ENCODE measurements around the gene C16orf78.

C16orf78 gene

GRCh38 chr16:49345829-49346228 lies 27.8 kb upstream of the C16orf78 start:
- no peak overlapping the region for H3K4me3 ChIP-seq (replicated peaks; ENCODE audit: insufficient read depth, low read length)
- DNase-seq (ENCODE audit: low read depth in 1 of 2, low spot score in 1 of 2): no peak
- TF ChIP-seq REST (IDR thresholded peaks at IDR 0.05; ENCODE audit: insufficient replicate concordance, low read depth) (peak; percentile 94), SPI1 (IDR thresholded peaks at IDR 0.05; ENCODE audit: borderline replicate concordance, low read depth) (no peak)

DNA sequence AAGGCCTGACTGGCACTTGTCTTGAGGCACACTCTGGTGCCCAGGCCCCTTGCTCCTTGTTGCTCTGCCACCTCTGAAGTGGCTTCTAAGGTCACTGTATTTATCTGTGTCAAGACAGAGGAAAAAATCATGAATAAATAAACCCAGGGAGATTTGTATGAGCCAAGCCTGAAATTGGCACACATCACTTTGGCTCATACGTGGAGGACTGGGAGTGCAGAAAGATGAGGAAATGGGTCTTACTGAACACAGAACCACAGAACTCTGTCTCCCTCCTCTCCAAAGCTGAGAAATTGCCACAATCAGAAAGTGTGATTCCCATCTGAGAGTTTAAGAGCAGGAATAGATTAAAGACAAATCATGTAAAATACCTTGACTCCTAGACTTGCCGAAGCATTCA lies 27.1 kb upstream of the C16orf78 start:
- TF ChIP-seq GABPA (IDR thresholded peaks at IDR 0.05; ENCODE audit: low read depth) (no peak), SPI1 (IDR thresholded peaks at IDR 0.05; ENCODE audit: borderline replicate concordance, low read depth) (no peak), POLR2AphosphoS5 (IDR thresholded peaks at IDR 0.05; ENCODE audit: low read depth) (no peak)
- TF ChIP-seq, protein P1, sequence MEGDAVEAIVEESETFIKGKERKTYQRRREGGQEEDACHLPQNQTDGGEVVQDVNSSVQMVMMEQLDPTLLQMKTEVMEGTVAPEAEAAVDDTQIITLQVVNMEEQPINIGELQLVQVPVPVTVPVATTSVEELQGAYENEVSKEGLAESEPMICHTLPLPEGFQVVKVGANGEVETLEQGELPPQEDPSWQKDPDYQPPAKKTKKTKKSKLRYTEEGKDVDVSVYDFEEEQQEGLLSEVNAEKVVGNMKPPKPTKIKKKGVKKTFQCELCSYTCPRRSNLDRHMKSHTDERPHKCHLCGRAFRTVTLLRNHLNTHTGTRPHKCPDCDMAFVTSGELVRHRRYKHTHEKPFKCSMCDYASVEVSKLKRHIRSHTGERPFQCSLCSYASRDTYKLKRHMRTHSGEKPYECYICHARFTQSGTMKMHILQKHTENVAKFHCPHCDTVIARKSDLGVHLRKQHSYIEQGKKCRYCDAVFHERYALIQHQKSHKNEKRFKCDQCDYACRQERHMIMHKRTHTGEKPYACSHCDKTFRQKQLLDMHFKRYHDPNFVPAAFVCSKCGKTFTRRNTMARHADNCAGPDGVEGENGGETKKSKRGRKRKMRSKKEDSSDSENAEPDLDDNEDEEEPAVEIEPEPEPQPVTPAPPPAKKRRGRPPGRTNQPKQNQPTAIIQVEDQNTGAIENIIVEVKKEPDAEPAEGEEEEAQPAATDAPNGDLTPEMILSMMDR (IDR thresholded peaks at IDR 0.05; ENCODE audit: insufficient read depth, low read length): no peak
- Histone ChIP-seq H3K27ac (replicated peaks) (no peak overlapping the region), H3K4me3 (replicated peaks; ENCODE audit: insufficient read depth, low read length) (no peak overlapping the region), H3K27me3 (ENCODE audit: insufficient read depth, poor library complexity, severe bottlenecking) (no peaks in the 10 kb centered on the region)
- DNase-seq (ENCODE audit: low read depth in 1 of 2, low spot score in 1 of 2): no peak

More at GRCh38 chr16:49345829-49346228, 27.8 kb upstream of the C16orf78 start:
- no peak overlapping the region for H3K27ac ChIP-seq (replicated peaks)
- no peaks in the 10 kb centered on the region for H3K27me3 ChIP-seq (ENCODE audit: insufficient read depth, poor library complexity, severe bottlenecking)

DNA sequence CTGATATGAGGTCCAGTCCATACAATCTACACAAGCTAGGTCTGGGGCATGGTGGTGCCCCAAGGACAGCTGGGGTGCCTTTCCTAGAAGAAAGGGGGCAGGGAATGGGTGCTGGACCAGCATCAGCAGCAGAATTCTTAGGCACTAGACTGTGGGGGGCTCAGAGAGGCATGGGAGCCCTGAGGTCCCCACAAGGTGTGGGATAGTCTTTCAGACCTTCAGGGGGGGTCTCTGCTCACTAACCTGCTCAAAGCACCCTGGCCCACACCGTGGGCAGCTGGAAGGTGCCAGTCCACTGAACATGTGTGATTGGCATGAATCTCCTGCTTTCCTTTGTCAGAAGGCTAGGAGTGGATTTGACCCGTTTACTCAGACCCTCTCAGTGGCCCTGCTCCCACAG lies 26.1 kb upstream of the C16orf78 start:
- Histone ChIP-seq H3K4me3 (replicated peaks; ENCODE audit: insufficient read depth, low read length) (no peak overlapping the region), H3K27ac (replicated peaks) (no peak overlapping the region), H3K27me3 (ENCODE audit: insufficient read depth, poor library complexity, severe bottlenecking) (no peaks in the 10 kb centered on the region)
- TF ChIP-seq GABPA (IDR thresholded peaks at IDR 0.05; ENCODE audit: low read depth): no peak
- no peak for TF ChIP-seq POLR2AphosphoS5 (IDR thresholded peaks at IDR 0.05; ENCODE audit: low read depth)
- TF ChIP-seq, protein P1 (IDR thresholded peaks at IDR 0.05; ENCODE audit: insufficient read depth, low read length): no peak
- TF ChIP-seq SPI1 (IDR thresholded peaks at IDR 0.05; ENCODE audit: borderline replicate concordance, low read depth): no peak
- TF ChIP-seq REST (IDR thresholded peaks at IDR 0.05; ENCODE audit: insufficient replicate concordance, low read depth): no peak
- no peak for DNase-seq (ENCODE audit: low read depth in 1 of 2, low spot score in 1 of 2)

DNA sequence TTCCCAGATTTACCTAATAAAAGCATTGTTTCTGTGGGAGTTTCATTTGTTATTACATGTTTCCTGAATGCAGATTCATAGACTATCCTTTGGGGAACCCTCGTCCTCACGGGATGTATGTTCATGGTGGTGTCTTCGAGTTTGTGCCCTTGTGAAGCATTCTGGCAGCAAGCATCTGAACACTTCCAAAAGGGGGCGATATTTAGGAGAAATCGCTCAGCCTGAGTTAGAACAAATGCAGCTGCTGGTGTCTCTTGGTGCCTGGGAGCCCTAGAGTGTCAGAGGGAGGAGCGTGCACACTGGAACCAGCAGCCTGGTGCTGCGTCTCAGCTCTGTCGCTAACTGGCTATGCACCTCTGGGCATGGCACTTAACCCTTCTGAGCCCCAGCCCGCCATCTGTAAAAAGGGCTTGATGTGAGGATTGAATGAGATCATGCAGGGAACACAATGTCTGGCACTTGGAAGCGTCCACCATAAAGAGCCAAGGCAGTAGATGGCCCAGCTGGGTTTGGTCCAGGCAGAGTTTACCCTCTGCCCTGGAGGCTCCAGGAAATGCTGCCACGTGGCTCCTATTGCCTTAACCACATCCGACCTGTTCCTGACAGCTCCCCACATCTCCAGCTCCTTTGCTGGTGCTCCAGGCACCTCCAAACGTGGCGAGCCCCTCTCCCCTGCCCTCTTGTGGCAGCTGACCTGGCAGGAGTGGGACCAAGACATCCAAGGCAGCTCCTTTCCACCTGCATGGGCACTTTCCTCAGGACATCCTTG lies 25.0 kb upstream of the C16orf78 start:
- Histone ChIP-seq H3K27ac (replicated peaks) (no peak overlapping the region), H3K27me3 (ENCODE audit: insufficient read depth, poor library complexity, severe bottlenecking) (no peaks in the 10 kb centered on the region), H3K4me3 (replicated peaks; ENCODE audit: insufficient read depth, low read length) (no peak overlapping the region)
- DNase-seq (ENCODE audit: low read depth in 1 of 2, low spot score in 1 of 2): no peak
- TF ChIP-seq POLR2AphosphoS5 (IDR thresholded peaks at IDR 0.05; ENCODE audit: low read depth): no peak
- TF ChIP-seq, protein P1 (IDR thresholded peaks at IDR 0.05; ENCODE audit: insufficient read depth, low read length): no peak
- no peak for TF ChIP-seq REST (IDR thresholded peaks at IDR 0.05; ENCODE audit: insufficient replicate concordance, low read depth)
- no peak for TF ChIP-seq GABPA (IDR thresholded peaks at IDR 0.05; ENCODE audit: low read depth)
- TF ChIP-seq SPI1 (IDR thresholded peaks at IDR 0.05; ENCODE audit: borderline replicate concordance, low read depth): no peak
